HCT116 (cell line): ENCODE data around the gene DTNB. TPM values are rescaled to one million over a fixed set of nuclear protein-coding genes. Genes with fewer than 3 reads are reported as not detected.

Experiments used
- ATAC-seq: fragments of 200-7000 bp; cut with Tn5 transposase; 2 replicates; pipeline ENCODE4 v1.9.1; 2020; ENCODE audit warnings: mild to moderate bottlenecking, moderate library complexity
- BruUV-seq: library from RNA; stranded (reverse); fragments of 400-500 nt; replicated peaks from 2 replicates; lab custom pipeline; 2021; lab: Mats Ljungman, UMichigan
- CTCF ChIA-PET: fragments of 300-600 bp; sonication (Branson Sonifier 250); formaldehyde crosslinking; loops from one replicate; lab custom pipeline; 2021; ENCODE audit warnings: antibody characterized with exemption; lab: Charles Lee
- POLR2A ChIA-PET: fragments of 300-600, 350-600 bp; sonication (Branson Sonifier 250); formaldehyde crosslinking; loops from one replicate; lab custom pipeline; 2021; ENCODE audit warnings: antibody characterized with exemption; lab: Charles Lee
- RAD21 ChIA-PET, 2 experiments: fragments of 300-600 bp; sonication (Branson Sonifier 250); formaldehyde crosslinking; loops; one replicate each; lab custom pipeline; 2023; ENCODE audit warnings: low total read pairs in 2 of 2; ENCODE audit not compliant: uncharacterized antibody in 2 of 2, unreplicated experiment in 2 of 2, low non-redundant PET in 1 of 2; lab: Charles Lee
- DNase-seq: peaks from one replicate; pipeline ENCODE4 v3.0.0-alpha.2; 2010; ENCODE audit warnings: low read depth, low spot score
- H2AFZ ChIP-seq: fragments of 200-600 bp; shearing (Covaris generic), sonication (generic); 2 replicates; pipeline ENCODE4 v1.6.1; 2017; ENCODE audit warnings: low read depth, mixed run types, mixed read lengths, antibody characterized with exemption, low read length; ENCODE audit not compliant: poor library complexity, severe bottlenecking
- H3K27ac ChIP-seq: 2 replicates; pipeline ENCODE4 v1.5.1; 2012; ENCODE audit warnings: low read depth, low read length
- H3K27me3 ChIP-seq: fragments of 200-600 bp; sonication (generic); 2 replicates; pipeline ENCODE4 v1.6.1; 2016; ENCODE audit warnings: mixed run types, low read length, mixed read lengths; ENCODE audit not compliant: insufficient read depth
- H3K36me3 ChIP-seq, 2 experiments: fragments of 200-500 bp in 1 of 2; fragments of 200-600 bp in 1 of 2; sonication (Bioruptor generic) in 1 of 2; sonication (generic) in 1 of 2; 2 replicates each; pipeline versions ENCODE4 v1.5.1 to v1.6.1; 2014 to 2016; ENCODE audit warnings: low read length in 2 of 2, inconsistent platforms in 1 of 2, mixed read lengths in 1 of 2, mixed run types in 1 of 2; ENCODE audit not compliant: insufficient read depth in 2 of 2, control insufficient read depth in 1 of 2
- H3K4me1 ChIP-seq, 2 experiments: fragments of 200-600 bp in 1 of 2; sonication (generic) in 1 of 2; 2 replicates each; pipeline versions ENCODE4 v1.5.1 to v1.6.1; 2012 to 2017; ENCODE audit warnings: low read length in 2 of 2, inconsistent platforms in 1 of 2, mild to moderate bottlenecking in 1 of 2, mixed read lengths in 1 of 2, mixed run types in 1 of 2, moderate library complexity in 1 of 2; ENCODE audit not compliant: insufficient read depth in 2 of 2, control insufficient read depth in 1 of 2
- H3K4me2 ChIP-seq: fragments of 200-600 bp; sonication (generic); 2 replicates; pipeline ENCODE4 v1.6.1; 2017; ENCODE audit warnings: mixed run types, low read length, mixed read lengths
- H3K4me3 ChIP-seq, 2 experiments: fragments of 200-600 bp in 1 of 2; sonication (generic) in 1 of 2; replicated peaks in 1 of 2; 2 replicates each; pipeline ENCODE4 v1.5.1; 2011 to 2016; ENCODE audit warnings: low read length in 2 of 2, control low read depth in 1 of 2, low read depth in 1 of 2, mild to moderate bottlenecking in 1 of 2, mixed read lengths in 1 of 2, mixed run types in 1 of 2
- H3K79me2 ChIP-seq: fragments of 200-600 bp; sonication (generic); 2 replicates; pipeline ENCODE4 v1.6.1; 2017; ENCODE audit warnings: mild to moderate bottlenecking, mixed run types, low read length, moderate library complexity, mixed read lengths; ENCODE audit not compliant: insufficient read depth
- H3K9ac ChIP-seq: fragments of 200-600 bp; sonication (generic); 2 replicates; pipeline ENCODE4 v1.6.1; 2016; ENCODE audit warnings: low read length, mixed read lengths
- H3K9me2 ChIP-seq: fragments of 200-600 bp; sonication (generic), shearing (Covaris generic); 2 replicates; pipeline ENCODE4 v1.6.1; 2017; ENCODE audit warnings: mixed run types, mild to moderate bottlenecking, moderate library complexity; ENCODE audit not compliant: insufficient read depth
- H3K9me3 ChIP-seq, 2 experiments: fragments of 200-500 bp in 1 of 2; fragments of 200-600 bp in 1 of 2; sonication (Bioruptor generic) in 1 of 2; sonication (generic) in 1 of 2; 2 replicates each; pipeline ENCODE4 v1.6.1; 2014 to 2017; ENCODE audit warnings: low read length in 2 of 2, mixed read lengths in 2 of 2, inconsistent platforms in 1 of 2, low read depth in 1 of 2, mild to moderate bottlenecking in 1 of 2, mixed run types in 1 of 2, moderate library complexity in 1 of 2; ENCODE audit not compliant: control insufficient read depth in 1 of 2, insufficient read depth in 1 of 2
- H4K20me1 ChIP-seq: fragments of 200-600 bp; sonication (generic), shearing (Covaris generic); 2 replicates; pipeline ENCODE4 v1.6.1; 2017; ENCODE audit warnings: mixed run types, mild to moderate bottlenecking, moderate library complexity; ENCODE audit not compliant: insufficient read depth
- ATF3 ChIP-seq: IDR thresholded peaks from 2 replicates; pipeline ENCODE4 v1.6.1; 2012
- CBX3 ChIP-seq: IDR thresholded peaks from 2 replicates; pipeline ENCODE4 v1.6.1; 2012; ENCODE audit warnings: low read depth
- CEBPB ChIP-seq: IDR thresholded peaks from 2 replicates; pipeline ENCODE4 v1.6.1; 2012; ENCODE audit warnings: low read depth
- CTCF ChIP-seq, 3 experiments: fragments of 200-600 bp in 1 of 3; sonication (generic) in 1 of 3; IDR thresholded peaks in 2 of 3; conservative IDR thresholded peaks in 1 of 3; 2 replicates each; pipeline ENCODE4 v1.5.1; 2012 to 2017; ENCODE audit warnings: low read depth in 2 of 3, low read length in 2 of 3, antibody characterized with exemption in 1 of 3, borderline replicate concordance in 1 of 3, control low read depth in 1 of 3, mild to moderate bottlenecking in 1 of 3, mixed read lengths in 1 of 3, mixed run types in 1 of 3, moderate library complexity in 1 of 3; ENCODE audit not compliant: insufficient read depth in 1 of 3
- EGR1 ChIP-seq: IDR thresholded peaks from 2 replicates; pipeline ENCODE4 v1.6.1; 2012; ENCODE audit warnings: low read depth
- ELF1 ChIP-seq: IDR thresholded peaks from 2 replicates; pipeline ENCODE4 v1.6.1; 2012; ENCODE audit warnings: low read depth, borderline replicate concordance
- JUND ChIP-seq: IDR thresholded peaks from 2 replicates; pipeline ENCODE4 v1.6.1; 2012
- MAX ChIP-seq: IDR thresholded peaks from 2 replicates; pipeline ENCODE4 v1.6.1; 2012
- POLR2A ChIP-seq: IDR thresholded peaks from 2 replicates; pipeline ENCODE4 v1.7.0; 2011; ENCODE audit warnings: borderline replicate concordance; ENCODE audit not compliant: insufficient read depth, insufficient read length; ENCODE audit errors: extremely low read depth
- RAD21 ChIP-seq: IDR thresholded peaks from 2 replicates; pipeline ENCODE4 v1.6.1; 2012; ENCODE audit warnings: low read depth, mild to moderate bottlenecking
- REST ChIP-seq: IDR thresholded peaks from 2 replicates; pipeline ENCODE4 v1.6.1; 2012; ENCODE audit warnings: low read depth
- SP1 ChIP-seq: IDR thresholded peaks from 2 replicates; pipeline ENCODE4 v1.6.1; 2012; ENCODE audit warnings: low read depth
- SRF ChIP-seq: IDR thresholded peaks from 2 replicates; pipeline ENCODE4 v1.6.1; 2012; ENCODE audit warnings: low read depth
- TCF7L2 ChIP-seq: IDR thresholded peaks from 2 replicates; pipeline ENCODE4 v1.7.0; 2011; ENCODE audit warnings: borderline replicate concordance, inconsistent platforms; ENCODE audit not compliant: insufficient read depth, insufficient read length; ENCODE audit errors: extremely low read depth
- YY1 ChIP-seq: IDR thresholded peaks from 2 replicates; pipeline ENCODE4 v1.6.1; 2011; ENCODE audit warnings: low read length, low read depth, moderate library complexity, mild to moderate bottlenecking; ENCODE audit not compliant: insufficient replicate concordance; ENCODE audit errors: extremely low read depth
- ZBTB33 ChIP-seq: IDR thresholded peaks from 2 replicates; pipeline ENCODE4 v1.6.1; 2011; ENCODE audit warnings: mild to moderate bottlenecking, low read length, moderate library complexity; ENCODE audit not compliant: insufficient replicate concordance; ENCODE audit errors: extremely low read depth
- ZFX ChIP-seq: fragments of 450-650 bp; IDR thresholded peaks from 2 replicates; pipeline ENCODE4 v1.6.1; 2017
- ZNF274 ChIP-seq: fragments of 200-500 bp; sonication (Bioruptor generic); IDR thresholded peaks from 2 replicates; pipeline ENCODE4 v1.6.1; 2014; ENCODE audit warnings: mild to moderate bottlenecking, low read depth, low read length, inconsistent platforms
- intact Hi-C: fragments of 100-400 bp; cut with micrococcal nuclease; formaldehyde crosslinking; loops from 2 replicates; pipeline ENCODE4 v1.10.0; 2022
- total RNA-seq: library from RNA; stranded (reverse); gene quantifications from one replicate; pipeline ENCODE4 v1.2.1, GENCODE V29; 2021; ENCODE audit not compliant: unreplicated experiment

DTNB gene
- total RNA-seq, 1 experiment from 2014 or later: 30.2 TPM

GRCh38 chr2:25559148-25559547 lies 114.2 kb downstream of the DTNB start:
- no peaks in the 10 kb centered on the region for H3K36me3 ChIP-seq
- TF ChIP-seq CBX3 (no peak), SRF (no peak), POLR2A (no peak), CTCF (IDR thresholded peaks at IDR 0.05 in 2 of 3, conservative IDR thresholded peaks at IDR 0.05 in 1 of 3; ENCODE audit: borderline replicate concordance in 1 of 3, insufficient read depth in 1 of 3, low read depth in 2 of 3, low read length in 2 of 3) (no peak), ZNF274 (no peak), ZBTB33 (no peak), YY1 (no peak), JUND (no peak), RAD21 (no peak), REST (no peak), MAX (no peak), TCF7L2 (no peak), ELF1 (no peak), ZFX (no peak), EGR1 (no peak), CEBPB (no peak), ATF3 (no peak), SP1 (no peak)
- no TSS peak for BruUV-seq
- H3K4me3 ChIP-seq: no peak overlapping the region
- H3K4me1 ChIP-seq: no peaks in the 10 kb centered on the region
- no peak overlapping the region for H2AFZ ChIP-seq
- ChIA-PET POLR2A (no interaction called here), RAD21 (no interaction called here), CTCF (no interaction called here)
- ATAC-seq (no peak), DNase-seq (no peak)
- no peaks in the 10 kb centered on the region for H4K20me1 ChIP-seq
- no peak overlapping the region for H3K4me2 ChIP-seq
- intact Hi-C loops: no loop called here
- no peak overlapping the region for H3K9ac ChIP-seq
- H3K9me2 ChIP-seq: no peaks in the 10 kb centered on the region
- no peak overlapping the region for H3K27ac ChIP-seq
- no peaks in the 10 kb centered on the region for H3K9me3 ChIP-seq
- no peaks in the 10 kb centered on the region for H3K79me2 ChIP-seq
- H3K27me3 ChIP-seq: no peaks in the 10 kb centered on the region
